ENCODE measurements around the gene NCK2. TPM values are rescaled to one million over a fixed set of nuclear protein-coding genes. Genes with fewer than 3 reads are reported as not detected.

The NCK2 gene
- total RNA-seq, 1 donor from 2014 or later: 72.4 TPM

DNA sequence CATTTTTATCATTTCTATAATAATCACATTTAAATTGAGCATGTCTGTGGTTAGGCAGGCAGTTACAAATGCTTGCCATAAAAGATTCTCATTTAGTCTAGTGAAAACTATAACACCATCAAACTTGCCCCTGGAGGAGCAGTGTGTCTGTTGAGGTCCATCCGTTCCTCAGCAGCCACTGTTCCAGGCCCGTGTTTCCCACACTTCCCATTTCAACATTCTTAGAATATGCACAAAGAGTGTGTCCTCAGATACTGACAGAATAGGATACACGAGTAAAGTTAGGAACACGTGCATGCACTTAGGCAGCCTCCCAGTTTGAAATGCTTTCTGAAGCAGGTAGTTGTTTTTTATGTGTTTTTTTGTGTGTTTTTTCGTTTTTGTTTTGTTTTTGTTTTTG, 39.9 kb downstream of the NCK2 start:
- H3K9me3 Mint-ChIP-seq: no peaks in the 10 kb centered on the region
- H3K4me3 Mint-ChIP-seq (ENCODE audit: low read depth): no peak overlapping the region
- peaks cover 87% of the 10 kb centered on the region for H3K4me1 Mint-ChIP-seq (ENCODE audit: low read depth)
- DNase-seq (ENCODE audit: low spot score): no peak
- H3K27me3 Mint-ChIP-seq (ENCODE audit: low read depth): no peaks in the 10 kb centered on the region
- intact Hi-C loops (cut with micrococcal nuclease): loop anchor here (10.0 kb wide), 1 partner anchor 210 kb away; no protein-coding TSS in a partner anchor
- peaks cover 48% of the 10 kb centered on the region for H3K36me3 Mint-ChIP-seq (ENCODE audit: low read depth)
- H3K27ac Mint-ChIP-seq: no peak overlapping the region

- Mint-ChIP-seq H3K27ac (peak overlapping the region; percentile 10), H3K4me3 (ENCODE audit: low read depth) (no peak overlapping the region), H3K27me3 (ENCODE audit: low read depth) (no peaks in the 10 kb centered on the region), H3K9me3 (no peaks in the 10 kb centered on the region), H3K36me3 (ENCODE audit: low read depth) (peaks cover 47% of the 10 kb centered on the region), H3K4me1 (ENCODE audit: low read depth) (peaks cover 90% of the 10 kb centered on the region)
- no peak for DNase-seq (ENCODE audit: low spot score)
- intact Hi-C loops (cut with micrococcal nuclease): loop anchor here (10.0 kb wide), 1 partner anchor 210 kb away; no protein-coding TSS in a partner anchor
Measured at GRCh38 chr2:105785095-105785847, 40.6 kb downstream of the NCK2 start.

DNA sequence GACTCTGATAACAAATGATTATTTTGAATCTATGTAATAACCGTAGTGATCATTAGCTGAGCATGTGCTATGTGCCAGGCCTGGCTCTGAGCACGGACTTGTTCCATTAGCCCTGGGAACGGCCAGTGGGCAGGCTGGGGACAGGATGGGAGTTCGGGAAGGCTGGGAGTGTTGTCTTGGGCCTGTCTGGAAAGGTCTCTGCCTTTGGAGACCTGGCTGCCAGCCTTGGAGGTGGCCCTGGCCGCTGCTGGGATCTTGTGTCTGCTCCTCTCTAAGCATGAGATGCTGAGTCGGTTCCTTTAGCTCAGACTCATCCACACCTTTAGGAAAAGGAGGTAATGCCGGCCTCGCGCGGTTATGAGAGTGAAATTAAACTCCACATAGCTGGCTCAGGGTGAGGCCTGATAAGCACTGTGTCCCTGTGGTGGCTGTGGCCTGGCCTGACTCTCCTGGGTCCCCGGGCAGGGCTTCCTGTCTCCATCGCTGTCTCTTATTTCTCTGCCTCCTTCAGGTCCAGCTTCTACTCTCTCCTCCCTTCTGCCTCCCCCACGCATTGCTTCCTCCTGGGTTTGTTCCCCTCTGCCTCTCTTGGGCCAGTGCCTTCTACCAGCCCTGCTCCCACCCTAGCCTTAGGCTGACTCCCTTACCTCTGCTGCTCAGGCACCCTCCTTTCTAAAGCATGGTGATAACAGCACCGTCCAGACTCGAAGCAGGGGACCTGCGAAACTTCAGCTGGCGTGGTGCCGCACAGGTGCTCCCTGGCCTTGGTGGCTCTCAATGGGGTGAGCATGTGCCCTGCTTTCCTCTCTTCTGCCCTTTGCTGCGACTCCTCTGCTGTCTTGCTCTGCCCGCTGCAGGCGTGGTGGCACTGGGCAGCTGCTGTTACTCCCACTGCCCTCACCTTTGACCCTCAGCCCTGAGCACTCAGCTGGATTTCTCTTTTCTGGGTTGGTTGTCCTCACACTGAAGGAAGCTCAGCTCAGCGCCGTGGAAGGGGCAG, 41.8 kb downstream of the NCK2 start:
- Mint-ChIP-seq H3K36me3 (ENCODE audit: low read depth) (peaks cover 41% of the 10 kb centered on the region), H3K27me3 (ENCODE audit: low read depth) (no peaks in the 10 kb centered on the region), H3K27ac (peak overlapping the region; percentile 86), H3K9me3 (no peaks in the 10 kb centered on the region), H3K4me1 (ENCODE audit: low read depth) (peaks cover 90% of the 10 kb centered on the region), H3K4me3 (ENCODE audit: low read depth) (no peak overlapping the region)
- no peak for DNase-seq (ENCODE audit: low spot score)
- intact Hi-C loops (cut with micrococcal nuclease): loop anchor here (10.0 kb wide), 1 partner anchor 212 kb away; no protein-coding TSS in a partner anchor

- intact Hi-C loops (cut with micrococcal nuclease): loop anchor here (2.0 to 10.0 kb wide), 2 partner anchors 15 to 213 kb away; no protein-coding TSS in a partner anchor
- peak overlapping the region; percentile 86 for H3K27ac Mint-ChIP-seq
- H3K4me3 Mint-ChIP-seq (ENCODE audit: low read depth): peak overlapping the region; percentile 15
- H3K27me3 Mint-ChIP-seq (ENCODE audit: low read depth): no peaks in the 10 kb centered on the region
- H3K4me1 Mint-ChIP-seq (ENCODE audit: low read depth): peaks cover 90% of the 10 kb centered on the region
- DNase-seq (ENCODE audit: low spot score): peak; percentile 52
- no peaks in the 10 kb centered on the region for H3K9me3 Mint-ChIP-seq
- peaks cover 41% of the 10 kb centered on the region for H3K36me3 Mint-ChIP-seq (ENCODE audit: low read depth)
Measured at GRCh38 chr2:105787376-105788318, 42.9 kb downstream of the NCK2 start.

GRCh38 chr2:105788670-105789290, 44.1 kb downstream of the NCK2 start:
- H3K27ac Mint-ChIP-seq: peak overlapping the region; percentile 94
- H3K4me1 Mint-ChIP-seq (ENCODE audit: low read depth): peaks cover 92% of the 10 kb centered on the region
- H3K27me3 Mint-ChIP-seq (ENCODE audit: low read depth): no peaks in the 10 kb centered on the region
- H3K36me3 Mint-ChIP-seq (ENCODE audit: low read depth): peaks cover 51% of the 10 kb centered on the region
- H3K9me3 Mint-ChIP-seq: no peaks in the 10 kb centered on the region
- intact Hi-C loops (cut with micrococcal nuclease): loop anchor here (2.0 to 10.0 kb wide), 2 partner anchors 14 to 214 kb away; no protein-coding TSS in a partner anchor
- peak overlapping the region; percentile 65 for H3K4me3 Mint-ChIP-seq (ENCODE audit: low read depth)
- no peak for DNase-seq (ENCODE audit: low spot score)

- peak; percentile 66 for DNase-seq (ENCODE audit: low spot score)
- H3K4me3 Mint-ChIP-seq (ENCODE audit: low read depth): peak overlapping the region; percentile 65
- no peaks in the 10 kb centered on the region for H3K9me3 Mint-ChIP-seq
- H3K36me3 Mint-ChIP-seq (ENCODE audit: low read depth): peaks cover 47% of the 10 kb centered on the region
- intact Hi-C loops (cut with micrococcal nuclease): loop anchor here (1.0 to 10.0 kb wide), 6 partner anchors 13 to 455 kb away; partner anchors contain the start of gene C2orf49
- peaks cover 87% of the 10 kb centered on the region for H3K4me1 Mint-ChIP-seq (ENCODE audit: low read depth)
- peak overlapping the region; percentile 94 for H3K27ac Mint-ChIP-seq
- H3K27me3 Mint-ChIP-seq (ENCODE audit: low read depth): no peaks in the 10 kb centered on the region
Measured at GRCh38 chr2:105789745-105790460, 45.2 kb downstream of the NCK2 start.

DNA sequence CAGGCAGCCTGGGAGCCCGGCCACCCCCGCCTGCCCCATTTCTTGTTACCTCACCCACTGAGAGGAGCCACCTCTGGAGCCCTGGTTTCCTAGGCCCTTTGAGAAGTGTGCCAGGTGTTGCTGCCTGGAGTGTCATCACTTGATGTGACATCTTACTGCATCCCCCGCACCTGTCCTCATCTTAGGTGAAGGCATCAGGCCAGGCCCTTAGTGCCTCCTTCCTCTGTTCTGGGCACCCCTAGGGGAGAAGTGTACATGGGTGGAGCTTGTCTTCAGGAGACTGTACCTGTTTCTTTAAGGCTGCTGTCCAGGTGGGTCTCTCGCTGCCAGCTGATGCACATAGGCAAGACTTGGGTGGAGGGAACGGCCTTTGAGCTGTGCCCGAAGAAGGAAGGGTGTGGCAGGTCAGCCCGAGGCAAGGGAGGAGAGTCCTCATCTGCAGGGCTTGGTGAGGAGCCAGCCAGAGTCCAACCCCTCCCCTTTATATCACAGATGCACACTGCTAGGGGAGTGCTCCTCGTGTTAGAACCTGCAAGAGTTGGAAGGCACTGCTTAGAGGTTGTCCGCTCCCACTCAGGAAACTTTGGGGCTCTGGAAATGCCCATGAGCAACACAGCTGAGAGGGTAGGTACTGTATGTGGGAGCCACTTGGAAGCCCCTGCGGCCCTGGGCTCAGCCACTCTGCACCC, 45.9 kb downstream of the NCK2 start:
- no peaks in the 10 kb centered on the region for H3K9me3 Mint-ChIP-seq
- H3K27me3 Mint-ChIP-seq (ENCODE audit: low read depth): no peaks in the 10 kb centered on the region
- peaks cover 47% of the 10 kb centered on the region for H3K36me3 Mint-ChIP-seq (ENCODE audit: low read depth)
- intact Hi-C loops (cut with micrococcal nuclease): loop anchor here (1.0 to 10.0 kb wide), 4 partner anchors 21 to 456 kb away; partner anchors contain the start of gene C2orf49
- peak overlapping the region; percentile 94 for H3K27ac Mint-ChIP-seq
- peaks cover 86% of the 10 kb centered on the region for H3K4me1 Mint-ChIP-seq (ENCODE audit: low read depth)
- H3K4me3 Mint-ChIP-seq (ENCODE audit: low read depth): peak overlapping the region; percentile 65
- no peak for DNase-seq (ENCODE audit: low spot score)

DNA sequence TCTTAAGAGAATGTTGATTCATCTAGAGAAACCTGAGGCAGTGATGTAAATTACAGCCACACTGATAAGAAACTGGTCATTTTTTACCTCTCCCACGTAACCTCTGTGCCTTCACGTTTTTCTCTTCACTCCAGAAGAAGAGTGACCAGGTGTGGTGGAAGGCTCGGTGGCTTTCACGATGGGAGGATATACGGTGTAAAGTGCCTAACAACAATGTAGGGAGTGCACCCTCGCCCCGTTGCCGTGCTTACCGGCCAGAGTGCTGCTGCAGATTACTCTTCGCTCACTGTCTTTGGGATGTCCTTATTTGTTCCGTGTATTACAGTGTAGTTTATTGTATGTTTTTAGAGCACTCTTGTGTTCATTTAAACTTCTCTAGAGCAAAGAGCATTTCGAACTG, 46.5 kb downstream of the NCK2 start:
- Mint-ChIP-seq H3K27ac (peak overlapping the region; percentile 55), H3K36me3 (ENCODE audit: low read depth) (peaks cover 44% of the 10 kb centered on the region), H3K27me3 (ENCODE audit: low read depth) (no peaks in the 10 kb centered on the region), H3K4me3 (ENCODE audit: low read depth) (no peak overlapping the region), H3K9me3 (no peaks in the 10 kb centered on the region), H3K4me1 (ENCODE audit: low read depth) (peaks cover 88% of the 10 kb centered on the region)
- intact Hi-C loops (cut with micrococcal nuclease): loop anchor here (2.0 to 10.0 kb wide), 2 partner anchors 82 to 456 kb away; partner anchors contain the start of gene C2orf49
- DNase-seq (ENCODE audit: low spot score): no peak

DNA sequence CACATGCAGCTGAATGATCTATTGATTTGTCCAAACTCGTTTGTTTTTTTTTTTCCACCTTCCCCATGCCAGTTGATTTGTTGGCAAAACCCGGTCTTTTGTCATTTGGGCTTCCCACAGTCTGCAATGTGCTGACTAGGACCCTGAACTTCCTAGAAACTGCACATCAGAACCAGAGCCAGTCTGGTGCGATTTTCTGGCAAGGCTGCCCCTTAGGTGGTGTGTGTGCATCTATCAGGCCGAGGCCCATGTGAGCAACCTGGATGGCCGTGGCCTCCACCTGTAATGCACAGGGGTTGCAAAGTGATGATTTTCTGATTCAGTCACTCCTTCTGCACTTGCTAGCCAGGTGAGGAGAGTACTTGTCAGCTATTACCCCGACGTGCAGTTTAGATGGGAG, 47.8 kb downstream of the NCK2 start:
- peaks cover 37% of the 10 kb centered on the region for H3K36me3 Mint-ChIP-seq (ENCODE audit: low read depth)
- H3K4me3 Mint-ChIP-seq (ENCODE audit: low read depth): no peak overlapping the region
- intact Hi-C loops (cut with micrococcal nuclease): loop anchor here (10.0 kb wide), 1 partner anchor 458 kb away; the partner anchor contains the start of gene C2orf49
- no peaks in the 10 kb centered on the region for H3K27me3 Mint-ChIP-seq (ENCODE audit: low read depth)
- no peak for DNase-seq (ENCODE audit: low spot score)
- H3K27ac Mint-ChIP-seq: peak overlapping the region; percentile 76
- peaks cover 87% of the 10 kb centered on the region for H3K4me1 Mint-ChIP-seq (ENCODE audit: low read depth)
- no peaks in the 10 kb centered on the region for H3K9me3 Mint-ChIP-seq

GRCh38 chr2:105793196-105793975, 48.7 kb downstream of the NCK2 start:
- Mint-ChIP-seq H3K9me3 (no peaks in the 10 kb centered on the region), H3K27me3 (ENCODE audit: low read depth) (no peaks in the 10 kb centered on the region), H3K4me3 (ENCODE audit: low read depth) (no peak overlapping the region), H3K4me1 (ENCODE audit: low read depth) (peaks cover 88% of the 10 kb centered on the region), H3K36me3 (ENCODE audit: low read depth) (peaks cover 38% of the 10 kb centered on the region), H3K27ac (peak overlapping the region; percentile 76)
- intact Hi-C loops (cut with micrococcal nuclease): loop anchor here (10.0 kb wide), 1 partner anchor 459 kb away; the partner anchor contains the start of gene C2orf49
- DNase-seq (ENCODE audit: low spot score): no peak
